CD4-positive, alpha-beta T cell treated with Interferon gamma for 1 hour (primary cell): ENCODE results near the gene BRIX1.

Experiments
- DNase-seq: peaks from one replicate; pipeline ENCODE4 v3.0.0-alpha.2; 2020

BRIX1 gene, protein sequence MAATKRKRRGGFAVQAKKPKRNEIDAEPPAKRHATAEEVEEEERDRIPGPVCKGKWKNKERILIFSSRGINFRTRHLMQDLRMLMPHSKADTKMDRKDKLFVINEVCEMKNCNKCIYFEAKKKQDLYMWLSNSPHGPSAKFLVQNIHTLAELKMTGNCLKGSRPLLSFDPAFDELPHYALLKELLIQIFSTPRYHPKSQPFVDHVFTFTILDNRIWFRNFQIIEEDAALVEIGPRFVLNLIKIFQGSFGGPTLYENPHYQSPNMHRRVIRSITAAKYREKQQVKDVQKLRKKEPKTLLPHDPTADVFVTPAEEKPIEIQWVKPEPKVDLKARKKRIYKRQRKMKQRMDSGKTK

DNA sequence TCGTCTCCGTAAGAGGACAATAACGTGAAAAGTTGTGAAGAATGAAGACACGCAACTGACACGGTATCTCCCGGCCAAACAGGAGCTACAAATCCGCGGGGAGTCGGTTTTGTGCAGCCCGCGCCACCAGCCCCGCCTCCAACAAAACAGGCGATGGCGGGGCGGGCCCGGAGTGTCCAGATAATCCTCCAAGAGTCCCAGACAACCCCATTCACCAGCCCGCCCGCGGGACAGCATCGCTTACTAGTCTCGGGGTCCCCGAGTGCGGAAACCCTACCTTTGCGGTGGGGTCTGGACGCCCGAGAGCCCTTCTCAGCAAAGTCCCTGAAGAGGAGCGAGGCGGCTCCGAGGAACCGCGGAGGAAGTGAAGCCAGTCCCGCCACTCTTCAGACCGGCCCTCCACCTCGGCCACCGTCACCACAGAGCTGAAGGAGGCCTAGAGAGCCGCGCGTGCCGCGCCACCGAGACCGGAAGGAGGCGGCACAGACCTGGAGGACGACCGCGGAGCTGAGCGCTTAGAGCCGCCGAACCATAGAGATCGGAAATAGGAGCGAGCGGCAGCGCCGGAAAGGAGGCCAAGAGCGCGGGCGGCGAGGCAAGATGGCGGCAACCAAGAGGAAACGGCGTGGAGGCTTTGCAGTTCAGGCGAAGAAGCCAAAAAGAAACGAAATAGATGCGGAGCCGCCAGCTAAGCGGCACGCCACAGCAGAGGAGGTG is at the start of gene BRIX1, which contains the start of gene RAD1:
TSS of gene BRIX1 (plus strand) at position 573 of the 717 bp plus-strand sequence. CDS start at position 601, 28 bp downstream.
TSS of gene RAD1 (minus strand) at position 366 of the 717 bp plus-strand sequence. CDS start 612 bp downstream, outside the sequence.
- peak; percentile 93 for DNase-seq

DNA sequence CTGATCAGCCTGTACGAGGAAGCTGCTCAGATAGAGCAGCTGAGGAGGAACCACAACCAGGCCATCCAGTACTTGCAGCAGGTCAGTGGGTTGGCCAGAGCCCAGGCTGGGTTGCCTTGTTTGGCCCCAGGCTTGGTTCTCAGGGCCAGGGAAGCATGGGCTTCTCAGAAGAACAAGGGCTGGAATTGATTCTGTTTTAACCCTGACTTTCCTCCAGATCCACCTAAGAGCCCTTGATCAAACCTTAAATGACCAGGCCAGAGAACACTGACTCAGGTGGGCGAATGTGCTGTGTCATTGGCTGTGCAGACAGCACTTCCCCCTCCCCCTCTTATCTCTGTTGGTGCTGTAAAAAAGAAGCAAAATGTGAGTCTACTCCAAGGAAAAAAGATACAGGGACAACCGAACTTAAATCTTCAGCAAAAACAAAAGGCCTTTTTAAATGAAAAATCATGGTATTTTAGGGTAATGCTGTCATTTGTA is 48.5 kb upstream of the BRIX1 start:
- no peak for DNase-seq

DNA sequence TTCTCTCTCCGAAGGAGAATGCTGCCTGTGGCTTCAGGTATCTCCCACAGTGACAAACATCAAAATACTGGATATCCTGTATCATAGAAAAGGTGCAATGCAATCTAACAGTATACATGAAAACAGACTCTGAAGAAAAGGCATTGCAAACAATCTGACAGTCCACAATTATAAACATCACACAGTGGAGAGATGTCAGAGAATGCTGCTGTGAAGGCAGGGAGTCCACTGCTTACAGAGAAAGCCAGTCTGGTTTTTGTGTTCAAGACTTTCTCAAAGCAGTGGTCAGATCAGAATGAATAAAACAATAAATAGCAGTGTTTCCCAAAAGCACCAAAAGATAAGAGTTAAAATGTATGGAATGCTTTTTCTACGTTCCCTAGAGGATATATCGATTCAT is 47.9 kb upstream of the BRIX1 start:
- DNase-seq = no peak

DNA sequence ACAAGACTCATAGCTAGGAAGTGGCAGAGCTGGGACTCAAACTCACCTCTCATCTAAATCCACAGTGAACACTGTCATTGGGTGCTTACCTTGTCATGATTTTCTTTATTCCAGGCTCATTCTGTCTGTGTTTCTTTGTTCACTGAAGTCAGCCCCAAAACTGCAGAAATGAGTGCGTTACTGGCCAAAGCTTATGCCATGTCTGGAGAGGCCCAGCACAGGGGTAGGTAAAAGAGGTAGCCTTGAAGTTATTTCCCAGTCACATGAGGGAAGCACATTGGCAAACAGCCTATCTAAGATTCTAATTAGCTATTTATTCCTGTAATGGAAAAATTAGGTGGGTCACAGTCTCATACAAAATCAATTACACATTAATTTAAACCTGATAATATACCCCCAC is 46.7 kb upstream of the BRIX1 start:
- DNase-seq = no peak

DNA sequence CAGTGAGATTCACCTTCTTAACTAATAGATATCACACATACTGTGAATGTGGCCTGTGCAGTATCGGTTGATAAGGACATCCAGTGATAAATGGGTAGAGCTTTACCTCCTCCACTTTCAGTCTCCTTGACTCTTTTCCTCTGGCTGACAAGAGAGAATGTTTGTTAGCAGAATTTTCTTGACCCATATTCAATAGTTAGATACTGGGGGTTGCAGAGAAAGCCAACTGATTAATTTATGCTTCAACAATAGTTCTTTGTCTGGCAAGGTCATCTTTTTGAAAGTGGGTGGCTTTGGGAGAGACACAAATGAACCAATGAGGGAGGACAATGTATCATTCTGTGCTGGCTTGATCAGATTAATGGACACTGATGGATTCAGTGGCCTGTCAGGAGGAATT is 46.3 kb upstream of the BRIX1 start:
- DNase-seq = no peak

DNA sequence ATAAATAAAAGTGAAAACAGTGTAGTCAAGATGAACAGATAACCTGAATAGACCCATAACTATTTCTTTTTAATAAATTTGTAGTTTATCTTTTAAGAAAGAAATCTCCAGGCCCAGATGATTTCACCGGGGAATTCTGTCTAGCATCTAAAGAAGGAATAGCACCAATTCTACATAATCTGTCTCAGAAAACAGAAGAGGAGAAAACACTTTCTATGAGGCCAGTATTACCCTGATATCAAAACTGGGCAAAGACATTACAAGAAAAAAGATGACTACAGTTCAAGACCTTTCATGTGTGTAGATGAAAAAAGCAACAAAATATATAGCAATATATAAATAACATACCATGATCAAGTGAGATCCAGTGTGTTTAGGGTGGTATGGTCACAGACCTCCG is 45.1 kb upstream of the BRIX1 start:
- DNase-seq = no peak

DNA sequence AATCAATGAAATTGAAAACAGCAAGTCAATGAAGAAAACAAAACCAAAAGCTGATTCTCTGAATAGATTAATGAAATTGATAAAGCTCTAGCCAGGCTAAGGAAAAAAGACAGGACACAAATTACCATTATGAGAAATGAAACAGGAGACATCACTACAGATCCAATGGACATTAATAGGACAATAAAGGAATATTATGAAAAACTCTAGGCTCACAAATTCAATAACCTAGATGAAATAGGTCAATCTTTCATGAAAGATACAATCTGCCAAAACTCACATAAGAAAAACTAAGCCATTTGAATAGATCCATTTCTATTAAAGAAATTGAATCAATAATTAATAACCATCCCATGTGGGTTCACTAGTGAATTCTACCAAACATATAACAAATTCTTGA is 39.2 kb upstream of the BRIX1 start:
- DNase-seq = no peak

DNA sequence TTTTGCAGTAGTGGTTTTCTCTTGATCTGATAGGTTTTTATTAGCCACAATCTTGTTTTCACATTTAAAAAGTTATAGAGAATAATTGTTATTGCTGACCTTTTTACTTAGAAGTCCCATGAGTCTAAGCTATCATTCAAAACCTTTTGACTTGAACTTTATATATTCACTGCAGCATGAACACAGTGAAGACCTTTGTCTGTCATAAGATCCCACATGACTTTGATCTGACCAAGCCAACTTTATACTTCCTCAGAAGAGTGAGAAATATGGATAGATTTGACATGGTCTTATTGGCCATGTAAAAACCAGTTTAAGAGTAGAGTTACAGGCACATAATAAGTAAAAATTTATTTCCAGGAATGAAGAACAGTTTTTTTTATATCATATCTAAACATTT is 34.3 kb upstream of the BRIX1 start:
- no peak for DNase-seq

DNA sequence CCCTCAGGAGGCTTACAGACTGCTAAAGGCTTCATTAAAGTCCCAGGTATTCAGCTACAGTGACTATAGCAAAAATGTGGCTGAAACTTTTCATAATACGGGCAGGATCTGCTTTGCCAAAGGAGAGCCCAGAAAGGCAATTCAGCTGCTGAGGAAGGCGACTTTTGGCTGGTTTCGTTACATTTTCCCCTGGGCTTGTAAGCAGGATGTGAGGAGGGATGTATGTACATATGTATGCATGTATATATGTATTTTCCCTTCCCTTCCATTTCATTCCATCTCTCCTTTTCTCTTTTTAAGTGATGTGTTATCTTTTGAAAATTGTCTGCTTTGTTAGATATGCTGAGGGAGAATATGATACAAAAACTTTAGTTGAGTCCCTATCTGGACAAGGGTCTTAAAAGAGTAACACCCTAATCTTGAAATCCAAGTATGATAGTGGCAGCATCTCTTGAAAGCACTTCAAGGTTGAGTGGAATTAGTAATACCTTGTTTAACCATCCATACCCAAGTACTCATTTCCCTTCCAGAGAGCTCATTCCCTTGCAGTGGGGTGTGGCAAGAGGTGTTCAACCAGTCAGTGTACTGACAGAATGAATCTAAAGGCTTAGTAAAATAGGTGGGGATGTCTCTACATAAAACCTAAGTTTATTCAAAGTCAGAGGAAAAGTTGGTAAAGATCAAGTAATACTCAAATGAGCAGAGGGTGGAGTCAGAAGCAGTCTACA is 29.0 kb upstream of the BRIX1 start:
- no peak for DNase-seq

DNA sequence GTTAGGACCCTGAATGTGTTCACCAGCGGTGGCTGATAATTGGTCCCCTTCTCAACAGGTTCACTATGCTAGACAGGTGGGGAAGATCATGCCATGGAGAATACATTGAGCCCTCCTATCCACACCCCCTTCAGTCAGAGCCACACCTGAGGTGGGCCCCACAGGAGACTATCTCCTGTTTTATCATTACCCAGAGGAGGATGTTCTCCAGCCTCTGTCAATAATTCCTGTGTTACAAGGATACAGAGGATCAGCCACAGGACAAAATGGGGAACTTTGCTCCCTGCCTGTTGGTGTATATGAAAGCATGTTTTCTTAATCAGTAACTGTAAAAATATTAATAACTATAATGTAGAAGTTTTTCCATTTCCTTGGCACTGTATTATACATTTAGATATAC is 26.1 kb upstream of the BRIX1 start:
- DNase-seq = no peak

DNA sequence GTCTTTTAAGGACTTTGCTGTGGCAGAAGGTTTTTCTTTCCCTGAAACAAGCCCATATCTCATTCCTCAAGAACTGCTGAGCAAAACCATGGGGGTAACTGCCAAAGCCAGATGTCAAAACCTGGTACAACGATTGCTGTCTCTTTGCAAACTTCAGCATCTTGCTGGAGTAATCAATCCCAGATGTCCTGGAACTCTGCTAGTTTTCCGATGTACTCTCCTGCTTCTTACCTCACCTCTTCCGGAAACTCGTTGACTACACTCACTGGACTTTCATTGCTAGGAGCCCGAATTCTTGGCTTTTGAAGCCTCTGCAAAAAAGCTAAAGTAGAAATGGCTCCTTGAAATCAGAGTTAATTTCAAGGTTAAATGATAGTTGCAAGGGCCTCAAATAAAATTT is 23.5 kb upstream of the BRIX1 start:
- no peak for DNase-seq

DNA sequence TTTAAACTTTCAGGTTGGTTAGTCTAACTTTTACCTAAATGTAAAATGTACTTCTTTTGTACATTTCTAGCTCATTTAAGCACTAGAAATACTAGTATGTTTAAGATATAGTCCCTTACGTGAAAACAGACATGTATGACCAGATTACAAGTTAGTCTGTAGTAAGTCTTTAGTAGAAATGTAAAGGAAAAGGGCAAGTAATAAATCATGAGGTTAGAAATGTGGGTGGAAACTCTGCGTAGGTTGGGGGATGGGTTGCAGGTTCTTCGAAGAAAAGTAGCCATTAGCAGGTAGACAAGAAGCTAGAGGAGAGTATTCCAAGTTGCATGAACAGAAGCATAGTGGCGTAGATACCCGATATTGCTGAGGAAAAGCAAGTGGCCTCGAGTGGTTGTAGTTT is 23.1 kb upstream of the BRIX1 start:
- no peak for DNase-seq

DNA sequence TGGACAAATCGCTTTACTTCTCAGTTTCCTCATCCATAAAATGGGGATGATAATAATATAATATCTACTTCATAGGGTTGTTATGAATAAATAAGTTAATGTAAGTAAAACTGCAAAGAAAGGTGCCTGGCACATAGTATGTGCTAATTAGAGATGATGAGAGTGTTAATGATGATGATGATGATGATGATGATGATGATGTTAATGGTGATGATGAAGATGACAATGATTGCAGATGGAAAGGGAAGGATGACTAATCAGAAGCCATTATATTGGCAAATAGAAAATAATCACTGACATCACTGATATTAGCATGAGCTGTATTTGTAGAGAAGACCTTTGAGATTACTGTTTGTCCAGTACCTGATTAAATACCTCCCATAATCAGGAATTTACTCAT is 20.8 kb upstream of the BRIX1 start:
- no peak for DNase-seq

DNA sequence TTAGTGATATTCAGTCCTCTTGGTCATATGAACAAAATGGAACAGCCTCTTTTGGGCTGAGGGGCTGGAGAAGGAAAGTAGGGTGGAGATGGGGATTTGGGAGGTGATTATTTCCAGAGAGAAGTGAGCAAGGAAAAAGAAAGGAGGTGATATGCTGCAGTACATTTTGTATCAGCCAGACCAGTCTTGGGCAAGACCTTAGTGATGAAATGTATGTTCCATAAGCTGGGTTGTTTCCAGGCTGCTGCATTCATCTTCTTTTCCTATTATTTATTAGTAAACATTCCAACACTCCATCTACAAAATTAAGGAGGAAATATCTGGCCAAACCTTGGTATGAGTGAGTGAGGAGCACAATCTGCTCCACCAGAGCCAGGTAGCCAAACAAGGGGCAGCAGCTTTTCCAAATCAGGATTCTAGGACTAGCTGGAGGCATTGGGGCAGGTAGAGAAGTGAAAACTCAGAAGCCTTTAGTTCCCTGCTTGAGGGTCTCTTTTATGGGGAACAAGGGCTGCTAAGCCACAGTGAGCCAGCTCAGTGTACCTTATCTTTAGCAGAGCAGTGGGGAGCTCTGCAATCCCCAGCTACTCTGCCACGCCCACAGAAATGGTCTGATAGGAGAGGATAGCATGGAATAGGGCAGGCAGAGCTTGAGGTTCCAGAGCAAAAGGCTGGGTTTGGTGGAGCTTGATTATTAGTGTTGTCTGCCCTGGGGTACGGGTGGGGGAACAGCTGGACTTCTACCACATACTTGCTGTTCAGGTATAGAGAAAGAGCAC is 19.7 kb upstream of the BRIX1 start:
- DNase-seq = no peak

DNA sequence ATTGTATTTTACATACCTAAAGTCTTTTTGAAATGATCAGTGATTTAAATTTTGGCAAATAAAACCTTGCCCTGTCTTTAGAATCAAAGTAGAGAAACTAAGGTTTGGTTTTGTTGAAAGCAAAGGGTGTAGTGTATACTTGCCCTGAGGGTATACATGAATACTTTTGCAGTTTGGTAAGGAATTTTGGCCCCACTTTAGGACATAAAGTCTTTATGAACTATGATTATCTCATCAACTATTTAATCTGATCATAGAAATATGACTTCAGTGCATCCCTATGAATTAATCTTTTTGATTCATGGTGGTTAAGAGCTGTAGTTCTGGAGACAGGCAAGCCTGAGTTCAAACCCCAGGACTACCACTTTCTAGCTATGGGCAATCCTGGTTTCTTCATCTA is 17.9 kb upstream of the BRIX1 start:
- DNase-seq = no peak

DNA sequence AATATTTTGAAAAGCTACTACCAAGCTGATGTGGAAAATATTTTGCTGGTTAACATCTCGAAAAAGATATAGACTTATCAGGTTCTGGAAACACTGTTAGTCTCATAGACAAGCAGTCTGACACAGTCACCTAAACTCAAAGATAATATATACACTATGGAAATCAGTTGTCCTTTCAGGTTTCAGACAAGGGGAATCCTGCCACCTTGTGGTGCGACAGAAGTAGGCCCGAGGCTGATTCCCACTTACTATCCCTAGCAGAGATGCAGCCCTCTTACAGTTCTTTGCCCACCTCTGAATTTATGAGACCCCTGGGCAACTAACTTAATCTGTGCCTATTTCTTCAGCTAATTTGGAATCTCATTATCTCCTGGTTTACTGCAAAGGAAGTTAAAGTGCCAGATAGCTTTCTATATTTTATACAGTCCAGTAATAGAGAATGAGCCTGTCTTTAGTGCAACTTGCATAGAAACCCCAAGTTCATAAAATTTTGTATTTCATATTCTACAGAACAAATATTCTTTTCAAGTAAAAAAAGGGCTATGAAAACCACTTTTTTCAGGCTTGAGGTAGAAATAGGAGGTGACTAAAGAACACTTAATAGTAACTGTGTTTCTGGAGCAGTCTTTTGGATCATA is 17.1 kb upstream of the BRIX1 start:
- peak; percentile 36 for DNase-seq

DNA sequence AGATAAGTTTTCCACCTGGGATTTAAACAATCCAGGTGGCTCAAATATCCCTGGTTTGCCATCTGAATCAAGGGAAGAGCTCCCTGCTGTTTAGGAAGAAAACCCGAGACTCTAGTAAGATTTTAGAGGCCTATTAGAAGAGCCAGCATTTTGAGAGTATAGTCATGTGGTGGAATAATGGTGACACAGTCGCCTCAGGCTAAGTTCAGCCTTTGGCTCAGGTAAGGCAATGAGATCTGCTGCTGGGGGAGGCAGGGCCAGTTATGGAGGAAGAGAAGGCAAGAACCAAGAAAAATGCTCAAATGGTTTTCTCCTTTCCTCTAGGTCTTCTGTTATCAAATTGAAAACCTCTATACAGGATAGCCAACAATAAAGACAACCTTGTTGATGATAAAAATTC is 16.4 kb upstream of the BRIX1 start:
- no peak for DNase-seq

DNA sequence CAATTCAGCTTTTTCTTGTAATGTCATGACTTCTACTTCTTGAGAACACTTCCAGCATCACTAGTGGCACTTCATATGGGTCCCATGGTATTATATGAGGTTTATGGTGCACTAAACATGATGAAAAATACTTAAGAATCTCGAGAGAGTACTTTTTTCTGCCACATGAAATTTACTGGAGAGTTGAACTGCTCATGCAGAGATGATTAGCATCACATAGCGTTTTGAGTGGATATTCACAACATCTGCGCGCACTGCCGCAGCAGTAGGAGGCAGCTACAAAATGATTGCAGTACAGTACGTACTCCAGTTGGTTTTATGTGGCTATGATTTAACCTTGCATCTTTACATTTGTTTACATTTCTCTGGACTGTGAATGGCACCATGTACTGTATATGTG is 14.9 kb upstream of the BRIX1 start:
- no peak for DNase-seq

DNA sequence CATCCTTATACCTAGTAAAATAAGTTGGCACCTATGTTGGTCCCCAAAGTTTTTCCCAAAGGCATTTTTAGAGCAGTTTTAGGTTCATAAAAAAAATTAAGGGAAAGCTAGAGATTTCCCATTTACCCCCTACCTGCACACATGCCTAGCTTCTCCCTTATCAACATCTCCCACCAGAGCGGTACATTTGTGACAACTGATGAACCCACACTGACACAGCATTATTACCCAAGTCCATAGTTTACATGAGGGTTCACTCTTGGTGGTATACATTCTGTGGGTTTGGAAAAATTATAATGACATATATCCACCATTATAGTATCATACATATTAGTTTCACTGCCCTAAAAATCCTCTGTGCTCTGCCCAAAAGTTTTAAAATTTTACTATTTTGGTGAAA is 12.3 kb upstream of the BRIX1 start:
- DNase-seq = no peak

DNA sequence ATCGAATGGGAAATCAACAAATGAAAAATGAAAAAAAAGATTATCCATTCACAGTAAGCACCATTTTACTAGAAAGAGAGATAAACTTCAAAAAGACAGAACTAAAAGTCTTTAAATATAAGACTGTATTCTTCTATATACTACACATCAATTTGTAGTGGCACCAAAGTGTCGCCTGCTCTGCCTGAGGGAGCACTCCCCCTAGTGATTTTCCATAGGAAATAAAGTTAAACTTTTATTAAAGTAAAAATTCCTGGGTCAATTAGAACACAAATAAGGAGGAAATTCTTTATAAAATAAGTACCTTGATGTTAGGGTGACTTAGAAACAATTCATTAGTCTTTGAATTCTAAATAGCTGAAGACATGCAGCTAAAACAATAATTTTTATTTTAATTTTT is 9.9 kb upstream of the BRIX1 start:
- no peak for DNase-seq

DNA sequence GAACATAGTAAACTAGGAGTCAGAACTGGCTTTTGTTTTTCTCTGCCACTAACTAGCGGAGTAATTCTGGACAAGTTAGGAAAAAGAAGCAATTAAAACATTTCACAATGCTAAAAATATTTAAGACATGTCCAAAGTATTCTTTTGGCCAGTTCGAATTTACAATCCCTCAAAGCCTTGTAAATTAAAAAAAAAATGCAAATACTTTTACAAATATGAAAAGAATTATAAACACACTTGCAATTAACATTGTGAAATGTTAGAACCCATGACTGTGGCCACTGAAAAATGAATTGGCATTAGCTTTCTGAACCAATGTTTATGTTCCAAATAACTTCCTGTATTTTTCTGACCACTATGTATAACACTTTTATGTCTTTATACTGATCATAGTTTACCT is 2.4 kb upstream of the BRIX1 start:
- DNase-seq = no peak

DNA sequence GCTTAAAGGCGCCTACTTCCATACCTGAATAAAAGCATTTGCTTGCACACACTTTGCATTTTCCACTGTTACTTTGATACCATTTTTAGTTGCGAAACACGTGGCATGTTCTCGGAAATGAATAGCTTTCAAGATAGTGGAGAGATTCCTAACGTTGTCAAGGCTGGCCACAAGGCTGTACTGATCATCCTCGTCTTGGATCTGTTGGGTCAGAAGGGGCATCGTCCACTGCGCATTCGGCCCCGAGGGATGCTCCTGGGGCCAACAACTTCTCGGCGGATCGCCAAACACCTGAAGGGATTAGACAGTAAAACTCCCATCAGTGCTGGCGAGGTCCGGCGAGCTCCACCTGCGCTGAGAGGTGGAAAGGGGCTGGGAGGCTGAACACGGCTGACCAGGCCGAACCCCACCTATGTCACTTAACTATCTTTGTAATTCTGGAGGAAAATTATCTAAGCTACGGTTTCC is 806 bp upstream of the BRIX1 start:
- no peak for DNase-seq
